SK-N-SH treated with all-trans-retinoic acid at 6 μM for 48 hours (cell line): ENCODE data around the gene CRX.

Experiments used
- ATAC-seq: fragments of 200-7000 bp; cut with Tn5 transposase; 3 replicates; pipeline ENCODE4 v1.9.1; 2020; ENCODE audit warnings: mild to moderate bottlenecking, moderate library complexity
- BACH2 ChIP-seq: fragments of 250-450 bp; sonication (Bioruptor Pico); IDR thresholded peaks from 2 replicates; pipeline ENCODE4 v1.9.0; 2021; ENCODE audit warnings: mild to moderate bottlenecking, borderline replicate concordance
- CREB5 ChIP-seq: fragments of 250-450 bp; sonication (Bioruptor Pico); IDR thresholded peaks from 2 replicates; pipeline ENCODE4 v1.5.1; 2020; ENCODE audit warnings: low read depth, mild to moderate bottlenecking, moderate library complexity
- CSDC2 ChIP-seq: fragments of 250-450 bp; sonication (Bioruptor Pico); IDR thresholded peaks from 2 replicates; pipeline ENCODE4 v1.5.0; 2020; ENCODE audit warnings: mild to moderate bottlenecking, moderate library complexity
- CSRNP3 ChIP-seq: fragments of 250-450 bp; sonication (Bioruptor Pico); IDR thresholded peaks from 2 replicates; pipeline ENCODE4 v1.5.1; 2021; ENCODE audit warnings: mild to moderate bottlenecking, moderate library complexity
- ESRRG ChIP-seq: fragments of 250-450 bp; sonication (Bioruptor Pico); IDR thresholded peaks from 2 replicates; pipeline ENCODE4 v1.6.1; 2021; ENCODE audit warnings: mild to moderate bottlenecking
- GLIS3 ChIP-seq: fragments of 250-450 bp; sonication (Bioruptor Pico); IDR thresholded peaks from 2 replicates; pipeline ENCODE4 v1.5.0; 2020; ENCODE audit warnings: mild to moderate bottlenecking, moderate library complexity
- ISL1 ChIP-seq: fragments of 250-450 bp; sonication (Bioruptor Pico); IDR thresholded peaks from 2 replicates; pipeline ENCODE4 v2.1.2; 2022; ENCODE audit warnings: mild to moderate bottlenecking, moderate library complexity
- OSR1 ChIP-seq: fragments of 250-450 bp; sonication (Bioruptor Pico); IDR thresholded peaks from 2 replicates; pipeline ENCODE4 v1.8.0; 2022; ENCODE audit warnings: moderate library complexity, mild to moderate bottlenecking, inconsistent platforms
- PATZ1 ChIP-seq: fragments of 250-450 bp; sonication (Bioruptor Pico); IDR thresholded peaks from 2 replicates; pipeline ENCODE4 v1.8.0; 2020; ENCODE audit warnings: mild to moderate bottlenecking, moderate library complexity, borderline replicate concordance
- POU6F1 ChIP-seq: fragments of 250-450 bp; sonication (Bioruptor Pico); IDR thresholded peaks from 2 replicates; pipeline ENCODE4 v1.8.0; 2021; ENCODE audit warnings: low read depth, mild to moderate bottlenecking, moderate library complexity, borderline replicate concordance
- PPARA ChIP-seq: fragments of 250-450 bp; sonication (Bioruptor Pico); IDR thresholded peaks from 2 replicates; pipeline ENCODE4 v1.5.0; 2020; ENCODE audit warnings: mild to moderate bottlenecking, borderline replicate concordance
- RARB ChIP-seq: fragments of 250-450 bp; sonication (Bioruptor Pico); IDR thresholded peaks from 2 replicates; pipeline ENCODE4 v1.8.0; 2021; ENCODE audit warnings: mild to moderate bottlenecking, moderate library complexity
- SNAI2 ChIP-seq: fragments of 250-450 bp; sonication (Bioruptor Pico); IDR thresholded peaks from 2 replicates; pipeline ENCODE4 v1.5.0; 2020; ENCODE audit warnings: mild to moderate bottlenecking, moderate library complexity
- TCF4 ChIP-seq: fragments of 250-450 bp; sonication (Bioruptor Pico); IDR thresholded peaks from 2 replicates; pipeline ENCODE4 v1.8.0; 2021; ENCODE audit warnings: mild to moderate bottlenecking, moderate library complexity, borderline replicate concordance
- TOX ChIP-seq: fragments of 250-450 bp; sonication (Bioruptor Pico); IDR thresholded peaks from 2 replicates; pipeline ENCODE4 v1.8.0; 2021; ENCODE audit warnings: mild to moderate bottlenecking, moderate library complexity, borderline replicate concordance
- ZC3H10 ChIP-seq: fragments of 250-450 bp; sonication (Bioruptor Pico); IDR thresholded peaks from 2 replicates; pipeline ENCODE4 v1.5.1; 2021; ENCODE audit warnings: mild to moderate bottlenecking, moderate library complexity
- ZFP3 ChIP-seq: fragments of 250-450 bp; sonication (Bioruptor Pico); IDR thresholded peaks from 2 replicates; pipeline ENCODE4 v1.5.0; 2020; ENCODE audit warnings: mild to moderate bottlenecking, moderate library complexity
- ZFP30 ChIP-seq: fragments of 450-650 bp; formaldehyde crosslinking; IDR thresholded peaks from 2 replicates; pipeline ENCODE4 v1.5.0; 2022; ENCODE audit warnings: mild to moderate bottlenecking, moderate library complexity
- ZNF565 ChIP-seq: fragments of 450-650 bp; formaldehyde crosslinking; conservative IDR thresholded peaks from 2 replicates; pipeline ENCODE4 v1.5.0; 2020; ENCODE audit warnings: low read depth, mild to moderate bottlenecking, moderate library complexity
- ZNF70 ChIP-seq: fragments of 450-650 bp; formaldehyde crosslinking; IDR thresholded peaks from 2 replicates; pipeline ENCODE4 v1.5.0; 2020; ENCODE audit warnings: mild to moderate bottlenecking, moderate library complexity
- ZNF8 ChIP-seq: fragments of 450-650 bp; formaldehyde crosslinking; IDR thresholded peaks from 2 replicates; pipeline ENCODE4 v1.5.0; 2020; ENCODE audit warnings: mild to moderate bottlenecking, moderate library complexity

The CRX gene

GRCh38 chr19:47778049-47778953, 43.4 kb upstream of the CRX start, which contains the start of gene SELENOW:
Gene SELENOW (plus strand): TSS chr19:47778703. CDS start chr19:47778786, 83 bp downstream.
- TF ChIP-seq ZFP3 (no peak), ISL1 (CRISPR knock-in tag) (no peak), PPARA (no peak), GLIS3 (CRISPR knock-in tag) (no peak), PATZ1 (no peak), POU6F1 (CRISPR knock-in tag) (no peak), TOX (no peak), ZNF70 (CRISPR knock-in tag) (no peak), BACH2 (no peak), ZFP30 (CRISPR knock-in tag) (no peak), CSRNP3 (no peak)
- ATAC-seq: peak; percentile 96

GRCh38 chr19:47778954-47779351, 42.8 kb upstream of the CRX start:
- no peak for TF ChIP-seq ZFP30 (CRISPR knock-in tag)
- TF ChIP-seq GLIS3 (CRISPR knock-in tag): no peak
- no peak for TF ChIP-seq TOX
- TF ChIP-seq OSR1 (CRISPR knock-in tag): no peak
- ATAC-seq: peak; percentile 34

GRCh38 chr19:47779524-47780214, 42.1 kb upstream of the CRX start:
- no peak for TF ChIP-seq ESRRG (CRISPR knock-in tag)
- no peak for TF ChIP-seq GLIS3 (CRISPR knock-in tag)
- TF ChIP-seq BACH2: no peak
- no peak for TF ChIP-seq ISL1 (CRISPR knock-in tag)
- no peak for TF ChIP-seq POU6F1 (CRISPR knock-in tag)
- no peak for TF ChIP-seq TCF4 (CRISPR knock-in tag)
- TF ChIP-seq PATZ1: no peak
- TF ChIP-seq CSRNP3: no peak
- TF ChIP-seq OSR1 (CRISPR knock-in tag): no peak
- no peak for TF ChIP-seq RARB (CRISPR knock-in tag)
- TF ChIP-seq CREB5 (CRISPR knock-in tag): no peak
- no peak for TF ChIP-seq ZFP30 (CRISPR knock-in tag)
- TF ChIP-seq ZFP3: no peak
- no peak for TF ChIP-seq CSDC2 (CRISPR knock-in tag)
- TF ChIP-seq PPARA: no peak
- TF ChIP-seq SNAI2: no peak
- no peak for TF ChIP-seq ZNF565 (CRISPR knock-in tag)
- no peak for TF ChIP-seq TOX
- no peak for TF ChIP-seq ZNF8 (CRISPR knock-in tag)
- no peak for TF ChIP-seq ZC3H10
- TF ChIP-seq, all 23 proteins: peak for 0
- no peak for ATAC-seq
